Mucosa of stomach (tissue), 1 donor: ENCODE measurements around the gene CC2D1A.

Experiments used
- H3K27me3 ChIP-seq: one replicate; pipeline ENCODE4 v1.7.0; 2013; ENCODE audit warnings: mild to moderate bottlenecking, low read length; ENCODE audit not compliant: control insufficient read depth, insufficient read depth
- H3K36me3 ChIP-seq: one replicate; pipeline ENCODE4 v1.7.0; 2013; ENCODE audit warnings: low read length; ENCODE audit not compliant: control insufficient read depth, insufficient read depth
- H3K4me1 ChIP-seq: one replicate; pipeline ENCODE4 v1.7.0; 2013; ENCODE audit warnings: mild to moderate bottlenecking, low read length; ENCODE audit not compliant: control insufficient read depth, insufficient read depth
- H3K4me3 ChIP-seq: one replicate; pipeline ENCODE4 v1.7.0; 2013; ENCODE audit warnings: low read length
- H3K9ac ChIP-seq: one replicate; pipeline ENCODE4 v1.7.0; 2013; ENCODE audit warnings: mild to moderate bottlenecking, low read length, moderate library complexity
- H3K9me3 ChIP-seq: one replicate; pipeline ENCODE4 v1.7.0; 2013; ENCODE audit warnings: mild to moderate bottlenecking, low read length, moderate library complexity; ENCODE audit not compliant: control insufficient read depth
- donor health status: Pancreatic carcinoma.

The CC2D1A gene

GRCh38 chr19:13896227-13896626, 9.8 kb upstream of the CC2D1A start:
- Histone ChIP-seq H3K9me3 (no peaks in the 10 kb centered on the region), H3K4me3 (no peak overlapping the region), H3K4me1 (no peaks in the 10 kb centered on the region), H3K27me3 (no peaks in the 10 kb centered on the region), H3K9ac (no peak overlapping the region), H3K36me3 (no peaks in the 10 kb centered on the region)

- Histone ChIP-seq H3K27me3 (no peaks in the 10 kb centered on the region), H3K9ac (no peak overlapping the region), H3K4me1 (no peaks in the 10 kb centered on the region), H3K9me3 (no peaks in the 10 kb centered on the region), H3K4me3 (no peak overlapping the region), H3K36me3 (no peaks in the 10 kb centered on the region)
These were observed 6.6 kb upstream of the CC2D1A start for GRCh38 chr19:13899393-13899792.

- Histone ChIP-seq H3K9me3 (no peaks in the 10 kb centered on the region), H3K4me1 (no peaks in the 10 kb centered on the region), H3K9ac (no peak overlapping the region), H3K4me3 (no peak overlapping the region), H3K27me3 (no peaks in the 10 kb centered on the region), H3K36me3 (no peaks in the 10 kb centered on the region)
These were observed 6.0 kb upstream of the CC2D1A start for GRCh38 chr19:13899912-13900584.

GRCh38 chr19:13902993-13903555, 2.9 kb upstream of the CC2D1A start:
- peaks cover 11% of the 10 kb centered on the region for H3K4me1 ChIP-seq
- no peaks in the 10 kb centered on the region for H3K36me3 ChIP-seq
- no peaks in the 10 kb centered on the region for H3K27me3 ChIP-seq
- no peak overlapping the region for H3K9ac ChIP-seq
- H3K4me3 ChIP-seq, result no peak overlapping the region
- no peaks in the 10 kb centered on the region for H3K9me3 ChIP-seq

GRCh38 chr19:13906521-13906904, 512 bp downstream of the CC2D1A start:
- peak overlapping the region; percentile 89 for H3K9ac ChIP-seq
- H3K4me1 ChIP-seq, result peaks cover 11% of the 10 kb centered on the region
- H3K4me3 ChIP-seq, result peak overlapping the region; percentile 23
- no peaks in the 10 kb centered on the region for H3K36me3 ChIP-seq
- H3K9me3 ChIP-seq, result no peaks in the 10 kb centered on the region
- H3K27me3 ChIP-seq, result no peaks in the 10 kb centered on the region

GRCh38 chr19:13906910-13907309, 909 bp downstream of the CC2D1A start:
- H3K4me1 ChIP-seq, result peaks cover 11% of the 10 kb centered on the region
- H3K27me3 ChIP-seq, result no peaks in the 10 kb centered on the region
- peak overlapping the region; percentile 89 for H3K9ac ChIP-seq
- H3K36me3 ChIP-seq, result no peaks in the 10 kb centered on the region
- H3K4me3 ChIP-seq, result peak overlapping the region; percentile 23
- no peaks in the 10 kb centered on the region for H3K9me3 ChIP-seq

GRCh38 chr19:13908674-13909073, 2.7 kb downstream of the CC2D1A start:
- peaks cover 11% of the 10 kb centered on the region for H3K4me1 ChIP-seq
- H3K9ac ChIP-seq, result no peak overlapping the region
- H3K27me3 ChIP-seq, result no peaks in the 10 kb centered on the region
- no peak overlapping the region for H3K4me3 ChIP-seq
- no peaks in the 10 kb centered on the region for H3K9me3 ChIP-seq
- H3K36me3 ChIP-seq, result no peaks in the 10 kb centered on the region

- no peak overlapping the region for H3K4me3 ChIP-seq
- peaks cover 11% of the 10 kb centered on the region for H3K4me1 ChIP-seq
- H3K9me3 ChIP-seq, result no peaks in the 10 kb centered on the region
- H3K9ac ChIP-seq, result no peak overlapping the region
- H3K36me3 ChIP-seq, result no peaks in the 10 kb centered on the region
- H3K27me3 ChIP-seq, result no peaks in the 10 kb centered on the region
These were observed 3.4 kb downstream of the CC2D1A start for GRCh38 chr19:13909430-13909829.

GRCh38 chr19:13913352-13913751, 7.4 kb downstream of the CC2D1A start:
- Histone ChIP-seq H3K27me3 (no peaks in the 10 kb centered on the region), H3K4me1 (no peaks in the 10 kb centered on the region)

GRCh38 chr19:13914777-13915176, 8.8 kb downstream of the CC2D1A start:
- no peak overlapping the region for H3K9ac ChIP-seq
- no peaks in the 10 kb centered on the region for H3K36me3 ChIP-seq
- H3K4me3 ChIP-seq, result no peak overlapping the region
- no peaks in the 10 kb centered on the region for H3K27me3 ChIP-seq
- no peaks in the 10 kb centered on the region for H3K4me1 ChIP-seq
- H3K9me3 ChIP-seq, result no peaks in the 10 kb centered on the region

More at GRCh38 chr19:13913352-13913751, 7.4 kb downstream of the CC2D1A start:
- H3K4me3 ChIP-seq, result no peak overlapping the region
- H3K9ac ChIP-seq, result no peak overlapping the region
- H3K36me3 ChIP-seq, result no peaks in the 10 kb centered on the region
- H3K9me3 ChIP-seq, result no peaks in the 10 kb centered on the region

- Histone ChIP-seq H3K36me3 (peaks cover 11% of the 10 kb centered on the region), H3K27me3 (no peaks in the 10 kb centered on the region), H3K4me3 (no peak overlapping the region), H3K4me1 (no peaks in the 10 kb centered on the region), H3K9me3 (no peaks in the 10 kb centered on the region), H3K9ac (no peak overlapping the region)
These were observed 11.9 kb downstream of the CC2D1A start for GRCh38 chr19:13917888-13918406.

- H3K9me3 ChIP-seq, result no peaks in the 10 kb centered on the region
- H3K9ac ChIP-seq, result no peak overlapping the region
- H3K27me3 ChIP-seq, result no peaks in the 10 kb centered on the region
- no peaks in the 10 kb centered on the region for H3K4me1 ChIP-seq
- H3K4me3 ChIP-seq, result no peak overlapping the region
- H3K36me3 ChIP-seq, result peaks cover 11% of the 10 kb centered on the region
These were observed 12.9 kb downstream of the CC2D1A start for GRCh38 chr19:13918726-13919411.
